Ishikawa (cell line): ENCODE results near the gene SPATA2L.

Experiments
- CEBPB ChIP-seq: IDR thresholded peaks from 2 replicates; pipeline ENCODE4 v1.6.1; 2012
- CREB1 ChIP-seq: IDR thresholded peaks from 2 replicates; pipeline ENCODE4 v1.6.1; 2012; ENCODE audit warnings: low read depth
- EP300 ChIP-seq: IDR thresholded peaks from 2 replicates; pipeline ENCODE4 v1.6.1; 2012; ENCODE audit warnings: borderline replicate concordance
- FOXM1 ChIP-seq: IDR thresholded peaks from 2 replicates; pipeline ENCODE4 v1.6.1; 2012; ENCODE audit warnings: low read depth, borderline replicate concordance
- NFIC ChIP-seq: IDR thresholded peaks from 2 replicates; pipeline ENCODE4 v1.6.1; 2012
- TAF1 ChIP-seq: IDR thresholded peaks from 2 replicates; pipeline ENCODE4 v1.6.1; 2012; ENCODE audit warnings: low read depth, mild to moderate bottlenecking
- TCF12 ChIP-seq: IDR thresholded peaks from 2 replicates; pipeline ENCODE4 v1.6.1; 2012; ENCODE audit warnings: low read depth
- TEAD4 ChIP-seq: IDR thresholded peaks from 2 replicates; pipeline ENCODE4 v1.6.1; 2012
- YY1 ChIP-seq: IDR thresholded peaks from 2 replicates; pipeline ENCODE4 v1.6.1; 2012; ENCODE audit warnings: low read depth
- ZBTB7A ChIP-seq: IDR thresholded peaks from 2 replicates; pipeline ENCODE4 v1.6.1; 2012; ENCODE audit warnings: low read depth
- TF ChIP-seq, protein P1 (sequence below): IDR thresholded peaks from 2 replicates; pipeline ENCODE4 v1.6.1; 2012
- TF ChIP-seq, protein P2 (sequence below): IDR thresholded peaks from 2 replicates; pipeline ENCODE4 v1.6.1; 2012; ENCODE audit warnings: low read depth, mild to moderate bottlenecking
- TF ChIP-seq, protein P3 (sequence below): IDR thresholded peaks from 2 replicates; pipeline ENCODE4 v1.6.1; 2012

SPATA2L gene

DNA sequence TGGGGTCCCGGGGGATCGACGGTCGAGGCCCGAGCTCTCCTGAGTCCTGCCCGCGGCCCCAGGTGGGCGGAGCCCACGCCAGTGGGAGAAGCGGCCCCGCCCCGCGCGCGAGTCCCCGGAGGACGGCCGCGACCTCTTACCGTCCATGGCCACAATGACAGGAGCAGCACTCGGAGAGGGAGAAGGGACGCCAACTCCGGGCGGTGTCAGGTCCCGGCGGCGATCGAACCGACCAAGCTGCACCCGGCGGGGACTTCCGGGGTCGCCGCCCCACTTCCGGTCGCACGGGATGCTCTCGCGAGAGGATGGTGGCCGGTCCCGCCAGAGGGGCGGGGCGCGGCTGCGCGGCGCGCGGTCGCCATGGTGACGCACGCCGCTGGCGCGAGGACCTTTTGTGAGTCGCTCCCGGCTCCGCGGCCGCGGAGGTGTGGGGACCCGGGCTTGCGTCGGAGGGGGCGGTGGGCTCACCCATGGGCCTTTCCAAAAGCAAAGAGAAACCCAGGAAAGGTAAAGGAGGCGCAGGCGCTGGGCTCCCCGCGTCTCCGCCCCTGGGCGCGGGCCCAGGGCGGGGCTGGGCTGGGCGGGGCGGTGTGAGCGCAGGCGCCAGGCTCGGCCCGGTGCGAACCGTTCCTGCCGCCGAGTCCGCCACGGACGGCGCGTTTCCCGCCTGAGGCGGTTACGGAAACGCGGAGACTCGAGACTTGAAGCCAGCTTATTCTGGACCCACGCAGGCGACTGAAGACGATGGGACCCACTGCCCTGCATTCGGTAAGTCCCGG, 43.9 kb downstream of the SPATA2L start, which contains the start of the genes CHMP1A and SPATA33:
Gene CHMP1A (minus strand): TSS at position 267 of the 779 bp plus-strand sequence. CDS start 120 bp downstream, at position 147.
Gene SPATA33 (plus strand): TSS at position 395 of the 779 bp plus-strand sequence. CDS start 76 bp downstream, at position 471.
- TF ChIP-seq TAF1 = peak; percentile 73
- no peak for TF ChIP-seq EP300
- TF ChIP-seq NFIC = no peak
- TF ChIP-seq, protein P1, sequence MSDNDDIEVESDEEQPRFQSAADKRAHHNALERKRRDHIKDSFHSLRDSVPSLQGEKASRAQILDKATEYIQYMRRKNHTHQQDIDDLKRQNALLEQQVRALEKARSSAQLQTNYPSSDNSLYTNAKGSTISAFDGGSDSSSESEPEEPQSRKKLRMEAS = peak; percentile 87

DNA sequence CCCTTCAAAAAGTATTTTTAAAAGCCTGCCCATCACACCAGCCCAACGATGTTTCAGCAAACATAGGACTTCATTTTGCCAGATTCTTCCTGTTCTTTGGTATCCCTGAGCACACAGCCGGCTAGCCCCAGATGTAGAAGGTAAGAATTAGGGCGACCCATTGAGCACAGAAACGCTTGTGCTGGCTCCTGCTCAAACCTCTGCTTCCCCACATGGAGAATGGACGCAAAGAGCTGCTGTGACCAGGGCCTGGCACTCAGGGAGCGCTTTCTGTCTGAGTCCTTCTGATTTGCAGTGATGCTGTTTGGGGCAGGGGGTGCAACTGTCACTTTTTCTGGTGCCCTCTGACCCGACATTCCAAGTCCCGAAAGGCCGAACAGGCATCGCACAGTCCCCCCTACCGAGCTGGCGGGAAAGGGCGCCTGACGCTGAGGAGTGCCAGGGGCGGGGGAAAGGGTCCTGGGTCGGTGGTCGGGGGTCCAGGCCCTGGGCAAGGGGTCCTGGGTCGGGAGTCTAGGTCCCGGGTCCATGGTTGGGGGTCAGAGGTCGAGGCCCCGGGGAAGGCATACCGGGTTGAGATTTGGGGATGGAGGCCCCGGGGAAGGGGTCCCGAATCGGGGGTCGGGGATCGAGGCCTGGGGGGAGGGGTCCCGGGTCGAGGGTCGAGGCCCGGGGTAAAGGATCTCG, 44.9 kb downstream of the SPATA2L start:
- TF ChIP-seq FOXM1 (no peak), TCF12 (no peak)
- TF ChIP-seq, protein P1 = no peak

DNA sequence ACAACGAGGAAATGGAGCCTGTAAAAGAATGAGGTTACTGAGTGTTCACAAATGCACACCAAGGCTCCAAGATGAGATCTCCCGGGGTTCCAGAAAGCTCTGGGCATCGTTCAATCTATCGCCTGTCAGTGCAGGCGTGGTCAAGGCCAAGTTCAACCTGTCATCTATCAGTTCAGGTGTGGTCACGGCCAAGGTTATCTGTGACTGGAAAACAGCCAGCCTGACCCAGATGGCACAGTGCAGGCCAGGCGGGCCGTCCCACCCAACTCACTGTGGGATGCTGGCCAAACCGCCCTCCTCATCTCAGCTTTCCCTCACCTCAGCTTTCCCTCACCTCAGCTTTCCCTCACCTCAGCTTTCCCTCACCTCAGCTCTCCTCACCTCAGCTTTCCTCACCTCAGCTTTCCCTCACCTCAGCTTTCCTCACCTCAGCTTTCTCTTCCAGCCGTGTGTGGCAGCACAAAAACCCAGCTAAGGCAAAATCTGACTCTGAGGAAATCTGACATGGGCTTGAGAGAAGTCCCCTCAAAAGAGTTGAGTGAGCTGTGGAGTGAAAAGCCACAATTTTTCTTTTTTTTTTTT, 46.4 kb downstream of the SPATA2L start:
- TF ChIP-seq TEAD4 (no peak), CREB1 (no peak), TCF12 (no peak)

DNA sequence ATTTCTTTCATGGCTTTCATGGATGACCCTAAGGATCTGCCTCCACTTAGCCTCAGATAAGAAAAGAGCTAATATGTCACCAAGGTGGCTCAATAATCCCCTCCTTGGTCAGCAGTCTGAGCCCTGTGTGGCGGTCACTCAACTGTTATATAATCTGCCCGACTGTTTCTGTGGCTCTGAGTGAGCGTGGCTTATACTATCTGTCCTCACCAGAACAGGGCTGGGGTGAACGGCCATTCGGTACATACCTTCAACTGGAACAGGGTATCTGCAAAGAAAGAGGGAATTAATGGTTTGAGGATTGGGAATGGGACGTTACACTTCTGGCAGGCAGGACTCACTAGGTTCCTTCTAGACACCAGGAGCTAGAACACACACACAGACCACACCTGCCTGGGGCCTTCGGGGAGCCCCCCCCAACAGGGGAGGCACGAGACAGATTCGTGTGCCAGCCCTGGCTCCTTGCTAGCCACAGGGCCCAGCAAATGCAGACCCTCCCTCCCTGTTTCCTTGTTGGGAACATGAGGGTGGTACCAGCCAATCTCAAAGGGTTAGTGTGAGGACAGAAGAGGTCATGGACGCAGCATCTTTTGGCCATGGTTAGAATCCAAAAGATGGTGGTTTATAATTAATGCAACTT, 47.7 kb downstream of the SPATA2L start:
- TF ChIP-seq ZBTB7A (no peak), CEBPB (no peak), TEAD4 (no peak), NFIC (no peak)
- TF ChIP-seq, protein P2, sequence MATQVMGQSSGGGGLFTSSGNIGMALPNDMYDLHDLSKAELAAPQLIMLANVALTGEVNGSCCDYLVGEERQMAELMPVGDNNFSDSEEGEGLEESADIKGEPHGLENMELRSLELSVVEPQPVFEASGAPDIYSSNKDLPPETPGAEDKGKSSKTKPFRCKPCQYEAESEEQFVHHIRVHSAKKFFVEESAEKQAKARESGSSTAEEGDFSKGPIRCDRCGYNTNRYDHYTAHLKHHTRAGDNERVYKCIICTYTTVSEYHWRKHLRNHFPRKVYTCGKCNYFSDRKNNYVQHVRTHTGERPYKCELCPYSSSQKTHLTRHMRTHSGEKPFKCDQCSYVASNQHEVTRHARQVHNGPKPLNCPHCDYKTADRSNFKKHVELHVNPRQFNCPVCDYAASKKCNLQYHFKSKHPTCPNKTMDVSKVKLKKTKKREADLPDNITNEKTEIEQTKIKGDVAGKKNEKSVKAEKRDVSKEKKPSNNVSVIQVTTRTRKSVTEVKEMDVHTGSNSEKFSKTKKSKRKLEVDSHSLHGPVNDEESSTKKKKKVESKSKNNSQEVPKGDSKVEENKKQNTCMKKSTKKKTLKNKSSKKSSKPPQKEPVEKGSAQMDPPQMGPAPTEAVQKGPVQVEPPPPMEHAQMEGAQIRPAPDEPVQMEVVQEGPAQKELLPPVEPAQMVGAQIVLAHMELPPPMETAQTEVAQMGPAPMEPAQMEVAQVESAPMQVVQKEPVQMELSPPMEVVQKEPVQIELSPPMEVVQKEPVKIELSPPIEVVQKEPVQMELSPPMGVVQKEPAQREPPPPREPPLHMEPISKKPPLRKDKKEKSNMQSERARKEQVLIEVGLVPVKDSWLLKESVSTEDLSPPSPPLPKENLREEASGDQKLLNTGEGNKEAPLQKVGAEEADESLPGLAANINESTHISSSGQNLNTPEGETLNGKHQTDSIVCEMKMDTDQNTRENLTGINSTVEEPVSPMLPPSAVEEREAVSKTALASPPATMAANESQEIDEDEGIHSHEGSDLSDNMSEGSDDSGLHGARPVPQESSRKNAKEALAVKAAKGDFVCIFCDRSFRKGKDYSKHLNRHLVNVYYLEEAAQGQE = no peak
- TF ChIP-seq, protein P1 = no peak

DNA sequence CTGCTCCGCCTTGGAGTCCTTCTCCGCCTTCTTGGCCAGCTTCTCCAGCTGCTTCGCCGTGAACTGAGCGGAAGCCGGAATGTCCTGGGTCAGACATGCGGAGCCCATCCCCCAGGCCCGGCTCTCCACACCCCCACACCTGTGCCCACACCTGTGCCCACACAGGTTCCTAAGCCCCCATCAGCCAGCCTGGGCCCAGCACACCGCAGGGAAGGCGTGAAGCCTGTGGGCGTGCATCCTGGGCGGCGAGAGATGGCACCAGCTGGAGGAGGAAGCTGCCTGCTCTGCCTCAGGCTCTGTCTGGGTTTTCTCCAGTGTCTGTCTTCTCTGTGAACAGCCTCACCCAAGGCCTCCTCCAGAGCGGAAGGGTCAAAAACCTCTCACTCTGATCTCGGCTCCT, 49.9 kb downstream of the SPATA2L start:
- TF ChIP-seq, protein P3, sequence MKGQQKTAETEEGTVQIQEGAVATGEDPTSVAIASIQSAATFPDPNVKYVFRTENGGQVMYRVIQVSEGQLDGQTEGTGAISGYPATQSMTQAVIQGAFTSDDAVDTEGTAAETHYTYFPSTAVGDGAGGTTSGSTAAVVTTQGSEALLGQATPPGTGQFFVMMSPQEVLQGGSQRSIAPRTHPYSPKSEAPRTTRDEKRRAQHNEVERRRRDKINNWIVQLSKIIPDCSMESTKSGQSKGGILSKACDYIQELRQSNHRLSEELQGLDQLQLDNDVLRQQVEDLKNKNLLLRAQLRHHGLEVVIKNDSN = no peak
- TF ChIP-seq, protein P1 = no peak
- no peak for TF ChIP-seq ZBTB7A
- no peak for TF ChIP-seq YY1
- no peak for TF ChIP-seq CEBPB
- no peak for TF ChIP-seq EP300
- TF ChIP-seq CREB1 = no peak
- no peak for TF ChIP-seq NFIC

DNA sequence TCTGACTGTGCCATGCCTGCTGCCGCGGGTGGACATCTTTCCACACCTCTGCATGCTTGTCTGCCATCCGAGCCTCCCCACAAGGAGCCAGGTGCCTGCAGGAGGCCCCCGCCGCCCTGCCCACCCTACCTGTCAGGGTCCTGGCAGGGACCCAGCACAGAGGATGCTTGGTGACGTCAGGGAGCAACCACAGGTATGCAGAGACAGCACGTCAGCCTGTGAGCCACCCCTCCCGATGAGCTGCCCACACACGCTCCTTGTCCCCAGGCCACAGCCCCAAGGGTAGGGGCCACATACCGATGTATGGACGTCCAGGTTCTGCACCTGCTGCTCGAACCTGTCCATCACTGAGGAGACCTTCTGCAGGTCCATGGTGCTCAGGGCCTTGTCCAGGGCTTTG, 54.6 kb downstream of the SPATA2L start:
- TF ChIP-seq TCF12 (no peak), TEAD4 (no peak)
